HG03558 (cell line): Measurements from ENCODE around the gene ROS1.
"Not testable (repeated sequence)": the region's sequence is repeated elsewhere in the genome, so short reads cannot be mapped to it uniquely, and the experiment has no call there.

Experiments used
- ATAC-seq: cut with Tn5 transposase; IDR thresholded peaks from one replicate; pipeline ENCODE4 v1.9.1; 2021; ENCODE audit warnings: moderate number of reproducible peaks; ENCODE audit not compliant: unreplicated experiment; ENCODE audit errors: extremely low read depth

Gene ROS1

GRCh38 chr6:117270843-117271507, 154.8 kb downstream of the ROS1 start:
- no peak for ATAC-seq

- no peak for ATAC-seq
Observed at GRCh38 chr6:117270055-117270842, 155.5 kb downstream of the ROS1 start.

GRCh38 chr6:117269638-117270054, 156.1 kb downstream of the ROS1 start:
- no peak for ATAC-seq

- no peak for ATAC-seq
Observed at GRCh38 chr6:117268924-117269323, 156.8 kb downstream of the ROS1 start.

GRCh38 chr6:117267766-117268534, 157.8 kb downstream of the ROS1 start:
- no peak for ATAC-seq

- ATAC-seq, result no peak
Observed at GRCh38 chr6:117267054-117267347, 158.7 kb downstream of the ROS1 start.

GRCh38 chr6:117266257-117267053, 159.3 kb downstream of the ROS1 start:
- no peak for ATAC-seq

GRCh38 chr6:117265410-117266256, 160.1 kb downstream of the ROS1 start, which contains the start of gene VGLL2:
Gene VGLL2 (plus strand): TSS chr6:117265558. CDS start chr6:117265764, 206 bp downstream.
- no peak for ATAC-seq

GRCh38 chr6:117264692-117265409, 160.9 kb downstream of the ROS1 start:
- no peak for ATAC-seq

GRCh38 chr6:117264369-117264691, 161.4 kb downstream of the ROS1 start:
- ATAC-seq, result no peak

GRCh38 chr6:117263353-117263927, 162.3 kb downstream of the ROS1 start:
- no peak for ATAC-seq

- ATAC-seq, result no peak
Observed at GRCh38 chr6:117262799-117263198, 162.9 kb downstream of the ROS1 start.

GRCh38 chr6:117253785-117254184, 172.0 kb downstream of the ROS1 start:
- ATAC-seq, result no peak

GRCh38 chr6:117244979-117245378, 180.8 kb downstream of the ROS1 start:
- not testable (repeated sequence) for ATAC-seq

GRCh38 chr6:117244571-117244970, 181.2 kb downstream of the ROS1 start:
- ATAC-seq, result not testable (repeated sequence)
